OCI-LY1 (cell line): Measurements from ENCODE around the gene MACROD2.

Experiments used
- H2AFZ ChIP-seq: fragments of 200-600 bp; sonication (generic), shearing (Covaris generic); 2 replicates; pipeline ENCODE4 v1.6.0; 2014; ENCODE audit warnings: antibody characterized with exemption, mild to moderate bottlenecking, low read length
- H3F3A ChIP-seq: fragments of 200-600 bp; sonication (generic), shearing (Covaris generic); 2 replicates; pipeline ENCODE4 v1.6.0; 2014; ENCODE audit warnings: mild to moderate bottlenecking, antibody characterized with exemption, low read length, moderate library complexity; ENCODE audit not compliant: insufficient read depth
- H3K27ac ChIP-seq: fragments of 200-600 bp; sonication (generic); 2 replicates; pipeline ENCODE4 v1.5.1; 2014; ENCODE audit warnings: low read length, mixed run types, mild to moderate bottlenecking, low read depth; ENCODE audit not compliant: poor library complexity, severe bottlenecking
- H3K27me3 ChIP-seq: fragments of 200-600 bp; sonication (generic); 2 replicates; pipeline ENCODE4 v1.6.0; 2014; ENCODE audit warnings: antibody characterized with exemption, mild to moderate bottlenecking, low read length, moderate library complexity; ENCODE audit not compliant: insufficient read depth
- H3K36me3 ChIP-seq: fragments of 200-600 bp; sonication (generic); 2 replicates; pipeline ENCODE4 v1.6.1; 2014; ENCODE audit warnings: mild to moderate bottlenecking, antibody characterized with exemption, low read length, moderate library complexity, mixed read lengths; ENCODE audit not compliant: insufficient read depth
- H3K4me1 ChIP-seq: fragments of 200-600 bp; sonication (generic); 2 replicates; pipeline ENCODE4 v1.5.1; 2014; ENCODE audit warnings: mild to moderate bottlenecking, low read length, moderate library complexity; ENCODE audit not compliant: insufficient read depth, severe bottlenecking
- H3K4me2 ChIP-seq: fragments of 200-600 bp; sonication (generic), shearing (Covaris generic); 2 replicates; pipeline ENCODE4 v1.6.1; 2014; ENCODE audit warnings: low read length
- H3K4me3 ChIP-seq: fragments of 200-600 bp; sonication (generic); 2 replicates; pipeline ENCODE4 v1.5.1; 2014; ENCODE audit warnings: low read length, low read depth, mild to moderate bottlenecking, mixed read lengths; ENCODE audit not compliant: poor library complexity, severe bottlenecking
- H3K79me2 ChIP-seq: fragments of 200-600 bp; shearing (Covaris generic); 2 replicates; pipeline ENCODE4 v1.6.1; 2016; ENCODE audit warnings: mixed run types, low read length, mixed read lengths; ENCODE audit not compliant: insufficient read depth
- H3K9ac ChIP-seq: fragments of 200-600 bp; sonication (generic), shearing (Covaris generic); 2 replicates; pipeline ENCODE4 v1.6.1; 2014; ENCODE audit warnings: mild to moderate bottlenecking, low read length, mixed read lengths
- H3K9me2 ChIP-seq: fragments of 200-600 bp; sonication (generic), shearing (Covaris generic); 2 replicates; pipeline ENCODE4 v1.6.1; 2014; ENCODE audit warnings: low read depth, mild to moderate bottlenecking, low read length, mixed read lengths
- H3K9me3 ChIP-seq: fragments of 200-600 bp; shearing (Covaris generic); 2 replicates; pipeline ENCODE4 v1.6.1; 2014; ENCODE audit warnings: low read length, mixed read lengths
- H4K20me1 ChIP-seq: fragments of 200-600 bp; sonication (generic), shearing (Covaris generic); 2 replicates; pipeline ENCODE4 v1.6.0; 2016; ENCODE audit warnings: mild to moderate bottlenecking, low read length; ENCODE audit not compliant: insufficient read depth
- EZH2 ChIP-seq: fragments of 200-600 bp; sonication (generic), shearing (Covaris generic); IDR thresholded peaks from 2 replicates; pipeline ENCODE4 v1.8.0; 2017; ENCODE audit warnings: borderline replicate concordance, mixed run types, mild to moderate bottlenecking, antibody characterized with exemption, low read length, moderate library complexity, mixed read lengths
- TF ChIP-seq, protein P1 (sequence below): fragments of 200-600 bp; sonication (generic), shearing (Covaris generic); IDR thresholded peaks from 2 replicates; pipeline ENCODE4 v1.5.1; 2017; ENCODE audit warnings: mild to moderate bottlenecking, antibody characterized with exemption, low read length, moderate library complexity, mixed read lengths

The MACROD2 gene

DNA sequence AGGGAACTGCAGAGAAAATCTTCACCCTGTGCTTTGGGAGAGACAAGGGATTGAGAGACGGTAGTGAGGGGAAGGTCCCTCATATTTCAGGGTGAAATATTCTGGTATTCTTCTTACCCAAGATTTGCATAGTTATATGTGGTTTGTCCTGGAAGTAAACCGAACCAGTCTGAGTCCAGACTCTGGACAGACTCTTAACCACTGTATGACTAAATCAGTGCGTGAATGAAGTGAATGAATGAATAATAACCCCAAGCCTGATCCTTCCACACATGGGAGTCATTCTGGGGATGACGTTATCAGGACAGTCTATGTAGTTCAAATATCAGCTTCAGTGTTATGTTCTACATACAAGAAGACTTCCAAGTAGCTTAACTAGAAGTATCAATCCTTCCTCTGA lies 1887.2 kb downstream of the MACROD2 start:
- H3K9ac ChIP-seq, result no peak overlapping the region
- no peak for TF ChIP-seq EZH2
- TF ChIP-seq, protein P1, sequence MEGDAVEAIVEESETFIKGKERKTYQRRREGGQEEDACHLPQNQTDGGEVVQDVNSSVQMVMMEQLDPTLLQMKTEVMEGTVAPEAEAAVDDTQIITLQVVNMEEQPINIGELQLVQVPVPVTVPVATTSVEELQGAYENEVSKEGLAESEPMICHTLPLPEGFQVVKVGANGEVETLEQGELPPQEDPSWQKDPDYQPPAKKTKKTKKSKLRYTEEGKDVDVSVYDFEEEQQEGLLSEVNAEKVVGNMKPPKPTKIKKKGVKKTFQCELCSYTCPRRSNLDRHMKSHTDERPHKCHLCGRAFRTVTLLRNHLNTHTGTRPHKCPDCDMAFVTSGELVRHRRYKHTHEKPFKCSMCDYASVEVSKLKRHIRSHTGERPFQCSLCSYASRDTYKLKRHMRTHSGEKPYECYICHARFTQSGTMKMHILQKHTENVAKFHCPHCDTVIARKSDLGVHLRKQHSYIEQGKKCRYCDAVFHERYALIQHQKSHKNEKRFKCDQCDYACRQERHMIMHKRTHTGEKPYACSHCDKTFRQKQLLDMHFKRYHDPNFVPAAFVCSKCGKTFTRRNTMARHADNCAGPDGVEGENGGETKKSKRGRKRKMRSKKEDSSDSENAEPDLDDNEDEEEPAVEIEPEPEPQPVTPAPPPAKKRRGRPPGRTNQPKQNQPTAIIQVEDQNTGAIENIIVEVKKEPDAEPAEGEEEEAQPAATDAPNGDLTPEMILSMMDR, result no peak

DNA sequence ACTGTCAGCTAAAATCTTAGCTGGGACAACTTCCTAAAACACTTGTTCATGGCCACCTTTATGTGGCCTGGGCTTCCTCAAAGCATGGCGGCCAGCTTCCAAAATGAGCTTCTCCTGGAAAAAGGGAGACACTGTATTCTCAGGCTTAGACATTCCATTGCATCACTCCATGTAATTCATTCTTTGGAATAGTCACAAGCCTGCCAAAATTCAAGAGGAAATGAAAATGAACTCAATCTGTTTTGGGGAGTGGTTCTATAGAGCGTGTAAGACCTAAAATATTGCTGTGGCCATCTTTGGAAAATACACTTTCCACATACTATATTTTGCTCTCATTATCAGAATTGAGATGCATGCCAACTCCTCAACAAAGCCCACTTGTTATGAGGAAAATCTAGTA lies 1890.9 kb downstream of the MACROD2 start:
- no peaks in the 10 kb centered on the region for H3K9me3 ChIP-seq
- no peaks in the 10 kb centered on the region for H3K36me3 ChIP-seq

More for the DNA sequence above, 1887.2 kb downstream of the MACROD2 start:
- Histone ChIP-seq H3K79me2 (no peaks in the 10 kb centered on the region), H3K4me2 (no peak overlapping the region), H3F3A (no peaks in the 10 kb centered on the region), H3K4me3 (no peak overlapping the region), H4K20me1 (no peaks in the 10 kb centered on the region), H3K27me3 (no peaks in the 10 kb centered on the region), H3K36me3 (no peaks in the 10 kb centered on the region), H3K9me2 (no peaks in the 10 kb centered on the region), H3K9me3 (no peaks in the 10 kb centered on the region), H2AFZ (no peak overlapping the region), H3K4me1 (no peaks in the 10 kb centered on the region), H3K27ac (no peak overlapping the region)

GRCh38 chr20:15887387-15887786 lies 1892.1 kb downstream of the MACROD2 start:
- Histone ChIP-seq H4K20me1 (no peaks in the 10 kb centered on the region), H3K79me2 (no peaks in the 10 kb centered on the region), H3K36me3 (no peaks in the 10 kb centered on the region), H3K27ac (no peak overlapping the region), H2AFZ (no peak overlapping the region), H3K9ac (no peak overlapping the region), H3K4me3 (no peak overlapping the region), H3F3A (no peaks in the 10 kb centered on the region), H3K9me2 (no peaks in the 10 kb centered on the region), H3K4me1 (no peaks in the 10 kb centered on the region), H3K4me2 (no peak overlapping the region), H3K9me3 (no peaks in the 10 kb centered on the region), H3K27me3 (no peaks in the 10 kb centered on the region)
- no peak for TF ChIP-seq EZH2
- TF ChIP-seq, protein P1, result no peak

More for the DNA sequence above, 1890.9 kb downstream of the MACROD2 start:
- H3F3A ChIP-seq, result no peaks in the 10 kb centered on the region
- no peaks in the 10 kb centered on the region for H3K4me1 ChIP-seq
- no peaks in the 10 kb centered on the region for H3K27me3 ChIP-seq
- H3K79me2 ChIP-seq, result no peaks in the 10 kb centered on the region
- TF ChIP-seq, protein P1, result no peak
- no peak for TF ChIP-seq EZH2
- H3K4me3 ChIP-seq, result no peak overlapping the region
- no peak overlapping the region for H3K4me2 ChIP-seq
- no peaks in the 10 kb centered on the region for H4K20me1 ChIP-seq
- no peak overlapping the region for H2AFZ ChIP-seq
- H3K9me2 ChIP-seq, result no peaks in the 10 kb centered on the region
- no peak overlapping the region for H3K9ac ChIP-seq
- no peak overlapping the region for H3K27ac ChIP-seq
